GM11168 (cell line): ENCODE measurements around the gene HECTD4.

Experiments
- in situ Hi-C: fragments of 300-500 bp; cut with MboI; formaldehyde crosslinking; loops from one replicate; pipeline ENCODE4 v1.12.0; 2022; ENCODE audit warnings: low sequenced_read_pairs; ENCODE audit not compliant: unreplicated experiment

HECTD4 gene

DNA sequence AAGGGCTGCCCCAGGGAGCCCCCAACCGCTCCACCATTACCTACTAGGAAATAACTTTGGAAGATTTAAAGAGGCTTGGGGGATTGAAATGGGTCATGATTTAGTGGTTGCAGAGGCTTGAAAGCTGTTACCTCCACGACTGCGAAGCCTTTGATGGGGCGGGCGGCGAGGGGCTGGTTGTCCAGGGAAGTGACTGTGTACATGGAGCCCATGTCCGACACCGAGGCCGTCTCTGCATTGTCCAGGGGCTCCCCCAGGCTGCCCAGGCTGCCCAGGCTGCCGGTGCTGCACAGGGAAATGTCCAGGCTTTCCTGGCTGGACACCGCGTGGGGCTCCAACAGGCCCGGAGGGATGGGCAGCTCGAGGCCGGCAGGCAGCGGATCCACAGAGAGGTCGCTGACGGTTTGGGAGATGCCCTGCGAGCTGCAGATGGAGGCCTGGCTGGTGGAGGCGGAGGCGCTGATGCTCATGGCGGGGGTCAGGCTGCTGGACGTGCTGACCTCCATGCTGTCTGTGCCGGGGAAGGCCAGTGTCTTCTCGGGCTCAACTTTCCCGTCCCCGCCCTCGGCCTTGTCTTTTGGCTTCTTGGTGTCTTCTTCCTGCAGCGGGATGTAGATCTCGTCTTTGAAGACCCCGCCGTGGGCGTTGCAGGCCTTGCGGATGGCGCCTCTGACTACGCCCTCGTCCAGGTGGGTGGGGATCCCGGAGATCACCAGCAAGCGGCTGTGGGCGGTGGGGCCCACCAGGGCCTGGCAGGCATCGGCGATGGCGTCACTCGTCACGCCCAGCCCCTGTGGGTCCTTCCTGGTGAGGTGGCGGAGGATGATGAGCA lies 198.0 kb downstream of the HECTD4 start:
- in situ Hi-C loops, result no loop called here

- in situ Hi-C loops, result no loop called here
These were observed 198.8 kb downstream of the HECTD4 start for GRCh38 chr12:112183141-112184021.

GRCh38 chr12:112182499-112182898 lies 199.7 kb downstream of the HECTD4 start:
- in situ Hi-C loops, result no loop called here

DNA sequence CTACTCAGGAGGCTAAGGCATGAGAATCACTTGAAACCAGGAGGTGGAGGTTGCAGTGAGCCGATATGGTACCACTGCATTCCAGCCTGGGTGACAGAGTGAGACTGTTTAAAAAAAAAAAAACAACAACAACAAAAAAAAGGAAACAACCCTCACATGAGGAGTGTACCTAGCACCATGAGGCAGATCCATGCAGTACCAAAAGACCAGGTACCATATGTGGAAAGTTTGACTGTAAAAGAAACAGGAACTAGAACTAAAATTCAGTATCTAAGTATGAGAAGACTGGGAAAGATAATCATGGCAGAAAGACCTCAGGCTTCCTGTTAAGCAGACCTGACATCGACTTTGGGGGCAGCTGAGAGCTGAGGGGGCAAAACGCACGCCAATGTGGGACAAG lies 201.8 kb downstream of the HECTD4 start:
- in situ Hi-C loops, result no loop called here

- in situ Hi-C loops, result no loop called here
These were observed 202.3 kb downstream of the HECTD4 start for GRCh38 chr12:112179916-112180315.

- in situ Hi-C loops, result no loop called here
These were observed 202.9 kb downstream of the HECTD4 start for GRCh38 chr12:112179341-112179740.

DNA sequence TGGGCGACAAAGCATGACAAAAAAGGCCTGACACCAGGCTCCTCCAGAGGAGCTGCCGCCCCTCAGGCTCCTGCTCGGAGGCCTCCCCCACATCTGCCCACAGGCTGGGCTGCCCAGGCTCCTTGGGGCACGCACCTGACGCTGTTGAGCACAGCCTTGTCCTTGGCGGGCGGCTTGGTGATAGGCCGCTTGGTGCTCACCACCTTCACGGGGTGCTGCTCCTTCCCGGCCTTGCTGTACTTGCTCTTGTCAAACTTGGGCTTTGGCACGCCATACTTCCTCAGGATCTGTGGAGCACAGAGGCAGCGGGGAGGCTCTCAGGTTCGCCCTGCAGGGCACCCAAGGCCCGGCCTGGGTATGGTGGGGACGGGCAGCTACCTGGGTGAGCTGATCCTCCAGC lies 203.4 kb downstream of the HECTD4 start:
- in situ Hi-C loops, result no loop called here

DNA sequence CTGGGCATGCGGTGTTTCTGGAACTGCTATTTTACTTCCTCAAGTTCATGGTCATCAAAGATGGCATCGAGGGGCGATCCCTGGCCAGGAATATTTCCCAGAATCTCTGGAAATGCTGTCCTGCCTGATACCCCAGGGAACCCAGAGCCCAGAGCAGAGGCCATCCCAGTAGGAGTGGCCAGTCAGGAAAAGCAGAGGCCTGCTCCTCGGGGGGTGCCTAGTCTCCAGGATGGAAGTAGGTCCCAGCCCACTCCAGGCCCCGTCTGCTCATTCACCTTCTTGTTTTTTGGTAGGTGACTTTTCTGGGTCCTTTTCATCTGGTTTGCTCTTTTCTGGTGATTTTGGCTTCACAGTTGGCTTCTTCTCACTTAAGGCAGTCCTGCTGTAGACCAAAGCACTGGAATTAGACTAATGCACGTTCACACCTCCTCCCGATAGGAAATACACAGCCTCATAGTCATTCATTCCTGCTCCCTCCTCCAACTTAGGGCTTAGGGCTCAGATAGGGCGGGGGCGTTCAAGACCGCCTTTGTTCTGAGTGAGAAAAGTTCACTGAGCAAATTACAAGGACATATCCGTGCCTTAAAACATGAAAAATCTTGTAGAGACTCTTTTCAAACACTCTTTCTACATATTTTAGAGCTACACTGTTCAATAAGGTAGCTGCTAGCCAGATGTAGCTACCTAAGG lies 205.8 kb downstream of the HECTD4 start:
- in situ Hi-C loops, result no loop called here

GRCh38 chr12:112175361-112176155 lies 206.7 kb downstream of the HECTD4 start:
- in situ Hi-C loops, result no loop called here

GRCh38 chr12:112172556-112173324 lies 209.5 kb downstream of the HECTD4 start:
- in situ Hi-C loops, result no loop called here

GRCh38 chr12:112170971-112171596 lies 211.1 kb downstream of the HECTD4 start:
- in situ Hi-C loops, result no loop called here

DNA sequence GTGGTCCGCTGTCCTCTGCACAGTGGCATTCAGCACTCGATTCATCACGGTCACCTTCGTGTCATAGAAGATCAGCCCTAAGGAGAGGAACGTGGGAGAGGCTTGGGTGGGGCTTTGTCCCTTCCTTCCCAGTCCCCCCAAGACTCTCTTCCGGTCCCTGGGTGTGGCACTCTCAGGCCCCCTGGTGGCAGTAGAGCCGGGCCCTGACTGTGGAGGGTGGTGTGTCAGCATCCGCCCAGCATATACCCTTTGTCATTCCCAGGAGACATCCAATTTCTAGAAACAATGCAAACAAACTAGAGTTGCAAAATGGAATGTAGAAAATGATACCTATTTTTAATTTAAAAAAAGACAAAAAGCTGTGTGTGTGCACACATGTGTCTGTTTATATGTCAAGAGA lies 211.9 kb downstream of the HECTD4 start:
- in situ Hi-C loops, result no loop called here

DNA sequence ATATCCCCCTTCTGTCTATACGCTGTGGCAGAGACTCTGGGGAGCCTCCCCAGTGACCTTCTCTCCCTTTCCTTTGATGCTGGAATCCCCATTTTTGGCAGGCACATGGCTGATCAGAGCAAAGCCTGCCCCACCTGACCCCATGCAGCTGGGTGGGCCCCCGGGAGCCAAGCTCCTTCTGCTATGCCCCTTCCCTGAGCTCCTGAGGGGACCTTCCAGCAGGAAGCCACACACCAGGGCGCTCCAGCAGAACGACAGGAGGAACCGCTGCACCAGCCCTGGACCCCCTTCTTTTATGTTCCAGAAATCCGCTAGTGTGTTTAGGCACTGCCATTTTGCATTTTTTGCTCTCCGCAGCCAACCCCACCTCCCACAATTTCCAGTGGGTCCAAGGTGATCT lies 212.3 kb downstream of the HECTD4 start:
- in situ Hi-C loops, result no loop called here

- in situ Hi-C loops, result no loop called here
These were observed 212.9 kb downstream of the HECTD4 start for GRCh38 chr12:112169161-112169872.

DNA sequence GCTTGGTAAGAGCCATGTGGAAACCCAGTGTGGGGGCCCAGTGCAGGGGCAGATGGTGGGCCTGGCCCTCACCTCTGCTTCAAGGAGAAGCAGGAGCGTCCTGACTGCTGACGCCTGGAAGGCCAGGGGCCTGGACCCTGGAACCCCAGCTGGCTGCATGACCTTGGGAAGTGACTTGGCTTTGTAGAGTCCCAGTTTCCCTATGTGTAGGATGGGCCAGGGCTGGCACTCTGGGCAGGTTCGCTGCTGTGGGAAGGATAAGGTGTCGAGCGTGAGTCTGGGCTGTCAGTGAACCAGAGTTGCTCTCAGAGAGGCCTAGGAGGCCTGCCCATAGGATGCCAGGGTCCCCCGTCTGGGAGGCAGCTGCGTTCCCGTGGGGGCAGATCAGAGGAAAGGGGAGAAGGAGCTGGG lies 213.7 kb downstream of the HECTD4 start:
- in situ Hi-C loops, result no loop called here

DNA sequence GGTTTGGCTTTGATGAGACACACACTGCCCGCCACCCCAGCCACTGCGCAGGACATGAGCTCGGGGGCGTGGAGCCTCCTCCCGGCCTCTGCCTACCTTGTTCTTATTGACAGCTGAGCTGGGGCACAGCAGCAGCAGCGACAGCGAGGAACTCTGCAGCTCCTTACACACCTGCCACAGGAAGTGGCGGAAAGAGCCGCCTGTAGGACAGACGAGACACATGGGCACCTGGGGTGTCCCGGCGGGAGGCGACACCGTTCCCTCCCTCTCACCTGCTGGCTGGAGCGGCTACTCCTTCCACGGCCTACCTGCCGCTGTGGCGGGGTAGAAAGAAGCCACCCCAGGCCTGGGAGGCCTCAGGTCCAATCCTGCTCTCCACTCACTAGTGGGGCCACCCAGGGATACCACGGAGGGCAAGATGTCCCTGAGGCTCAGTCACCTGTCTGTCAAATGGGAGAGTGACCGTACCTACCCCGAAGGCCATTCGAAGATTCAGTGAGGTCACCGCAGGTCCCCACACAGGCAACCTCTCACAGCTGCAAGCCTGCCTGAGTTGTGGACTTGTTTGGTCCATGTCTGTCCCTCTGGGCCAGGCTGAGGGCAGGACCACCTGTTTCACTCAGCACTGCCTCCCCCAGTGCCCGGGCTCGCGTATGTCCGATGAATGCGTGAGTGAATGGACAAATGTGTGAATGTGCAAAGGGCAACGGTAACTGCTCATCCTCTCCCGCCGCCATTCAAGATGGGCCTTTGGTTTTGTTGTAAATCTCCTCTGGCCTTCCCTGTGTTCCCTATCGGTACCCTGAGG lies 214.3 kb downstream of the HECTD4 start:
- in situ Hi-C loops, result no loop called here

DNA sequence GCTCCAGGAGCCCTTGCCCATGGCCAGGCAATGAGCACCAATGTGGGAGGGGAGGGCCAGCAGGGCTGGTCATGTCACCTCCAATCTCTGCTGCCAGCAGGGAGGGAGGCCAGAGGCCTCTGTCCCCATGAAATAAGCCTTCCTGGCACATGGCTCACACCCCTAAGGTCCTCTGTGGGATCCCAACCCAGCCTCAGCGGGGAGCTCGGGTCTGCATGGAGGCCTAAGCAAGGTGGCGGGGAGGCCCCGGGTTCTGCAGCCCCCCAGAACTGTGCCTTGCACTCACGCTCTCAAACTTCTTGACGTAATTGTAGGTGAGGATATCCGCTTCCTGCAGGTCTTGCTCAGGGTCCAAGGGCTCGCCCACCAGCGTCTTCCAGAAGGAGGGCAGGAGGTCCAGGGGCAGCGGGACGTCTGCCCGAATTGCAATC lies 215.2 kb downstream of the HECTD4 start:
- in situ Hi-C loops, result no loop called here
